K562 (cell line): ENCODE measurements around the gene ICAM3. TPM values are rescaled to one million over a fixed set of nuclear protein-coding genes. Genes with fewer than 3 reads are reported as not detected.

Experiments
- EHMT2 ChIP-seq: fragments of 450-650 bp; IDR thresholded peaks from 2 replicates; pipeline ENCODE4 v1.6.1; 2018; ENCODE audit warnings: antibody characterized with exemption
- NFRKB ChIP-seq: fragments of 450-650 bp; IDR thresholded peaks from 2 replicates; pipeline ENCODE4 v1.6.1; 2016; ENCODE audit warnings: low read depth
- NR2C1 ChIP-seq, 2 experiments: fragments of 450-650 bp; IDR thresholded peaks; 2 replicates each; pipeline ENCODE4 v1.6.1; 2017; ENCODE audit warnings: mild to moderate bottlenecking in 2 of 2, antibody characterized with exemption in 1 of 2, inconsistent platforms in 1 of 2, missing compliant biosample characterization in 1 of 2, missing genetic modification characterization in 1 of 2
- OTX1 ChIP-seq: fragments of 450-650 bp; formaldehyde crosslinking; IDR thresholded peaks from 2 replicates; pipeline ENCODE4 v1.4.0; 2022; ENCODE audit warnings: mild to moderate bottlenecking
- POLR2G ChIP-seq: fragments of 200-400 bp; formaldehyde crosslinking; IDR thresholded peaks from 2 replicates; pipeline ENCODE4 v1.6.1; 2017; ENCODE audit warnings: low read depth, mild to moderate bottlenecking, antibody characterized with exemption, low read length, moderate library complexity
- SMAD4 ChIP-seq: fragments of 250-450 bp; sonication (Bioruptor Pico); conservative IDR thresholded peaks from 2 replicates; pipeline ENCODE4 v1.8.0; 2021; ENCODE audit warnings: inconsistent platforms, mild to moderate bottlenecking, moderate library complexity
- SP1 ChIP-seq: sonication (generic); formaldehyde crosslinking; IDR thresholded peaks from 2 replicates; pipeline ENCODE4 v1.8.1; 2022; ENCODE audit warnings: mild to moderate bottlenecking, missing genetic modification reagents
- SUPT5H ChIP-seq: fragments of 450-650 bp; IDR thresholded peaks from 2 replicates; pipeline ENCODE4 v1.6.1; 2016
- ZHX1 ChIP-seq: fragments of 150-350 bp; conservative IDR thresholded peaks from 2 replicates; pipeline ENCODE4 v1.6.1; 2014; ENCODE audit warnings: low read length
- polyA plus RNA-seq, 8 experiments: library from polyadenylated mRNA; depleted of rRNA in 4 of 8; stranded (reverse) in 5 of 8; unstranded in 3 of 8; fragments of >200 nt; fragmentation: Nextera tagmentation in 2 of 8; fragmentation: Illumina TruSeq in 1 of 8; extraction: Ambion mirVana in 2 of 8; extraction: Trizol in 1 of 8; gene quantifications; 2 replicates each; pipeline versions ENCODE4 v1.2.1 to v1.2.3, GENCODE V29; 2011 to 2014; ENCODE audit warnings: inconsistent platforms in 1 of 8, missing spikeins in 1 of 8
- total RNA-seq, 7 experiments: library from RNA; depleted of rRNA in 6 of 7; stranded (reverse); fragments of >200 nt in 6 of 7; fragmentation: Illumina TruSeq in 2 of 7; extraction: Trizol in 2 of 7; gene quantifications; 2 replicates each; pipeline versions ENCODE4 v1.2.1 to v1.2.3, GENCODE V29; 2011 to 2021; ENCODE audit warnings: low replicate concordance in 1 of 7
- TF ChIP-seq, protein P1 (sequence below): fragments of 250-450 bp; sonication (Bioruptor Pico); IDR thresholded peaks from 2 replicates; pipeline ENCODE4 v1.5.0; 2021
- TF ChIP-seq, protein P2 (sequence below): sonication (generic); formaldehyde crosslinking; IDR thresholded peaks from 2 replicates; pipeline ENCODE4 v1.8.0; 2023; ENCODE audit warnings: mild to moderate bottlenecking, missing genetic modification reagents
- TF ChIP-seq, protein P3 (sequence below): fragments of 450-650 bp; IDR thresholded peaks from 2 replicates; pipeline ENCODE4 v1.6.1; 2018; ENCODE audit not compliant: partially characterized antibody
- TF ChIP-seq, protein P4 (sequence below): fragments of 450-650 bp; IDR thresholded peaks from 2 replicates; pipeline ENCODE4 v1.6.1; 2016; ENCODE audit warnings: borderline replicate concordance

The ICAM3 gene
- total and polyA plus RNA-seq, 9 of the 15 experiments (the other 6 are each of a cell fraction or from before 2014, with no cell fraction given) = 6.5 to 39.5 (median 24.2) TPM

- TF ChIP-seq SP1 (CRISPR knock-in tag) (peak; percentile 87), EHMT2 (no peak), NR2C1 (IDR thresholded peaks at IDR 0.05) (no peak), NR2C1 (tag; IDR thresholded peaks at IDR 0.05) (no peak), ZHX1 (no peak), NFRKB (peak; percentile 69), OTX1 (CRISPR knock-in tag) (peak; percentile 6; the same call in 1 of the 2 replicates), SMAD4 (peak; percentile 46; the same call in 1 of the 2 replicates), SUPT5H (peak; percentile 97), POLR2G (peak; percentile 94)
- TF ChIP-seq, protein P1, sequence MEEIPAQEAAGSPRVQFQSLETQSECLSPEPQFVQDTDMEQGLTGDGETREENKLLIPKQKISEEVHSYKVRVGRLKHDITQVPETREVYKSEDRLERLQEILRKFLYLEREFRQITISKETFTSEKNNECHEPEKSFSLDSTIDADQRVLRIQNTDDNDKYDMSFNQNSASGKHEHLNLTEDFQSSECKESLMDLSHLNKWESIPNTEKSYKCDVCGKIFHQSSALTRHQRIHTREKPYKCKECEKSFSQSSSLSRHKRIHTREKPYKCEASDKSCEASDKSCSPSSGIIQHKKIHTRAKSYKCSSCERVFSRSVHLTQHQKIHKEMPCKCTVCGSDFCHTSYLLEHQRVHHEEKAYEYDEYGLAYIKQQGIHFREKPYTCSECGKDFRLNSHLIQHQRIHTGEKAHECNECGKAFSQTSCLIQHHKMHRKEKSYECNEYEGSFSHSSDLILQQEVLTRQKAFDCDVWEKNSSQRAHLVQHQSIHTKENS (CRISPR knock-in tag) = no peak
- TF ChIP-seq, protein P2, sequence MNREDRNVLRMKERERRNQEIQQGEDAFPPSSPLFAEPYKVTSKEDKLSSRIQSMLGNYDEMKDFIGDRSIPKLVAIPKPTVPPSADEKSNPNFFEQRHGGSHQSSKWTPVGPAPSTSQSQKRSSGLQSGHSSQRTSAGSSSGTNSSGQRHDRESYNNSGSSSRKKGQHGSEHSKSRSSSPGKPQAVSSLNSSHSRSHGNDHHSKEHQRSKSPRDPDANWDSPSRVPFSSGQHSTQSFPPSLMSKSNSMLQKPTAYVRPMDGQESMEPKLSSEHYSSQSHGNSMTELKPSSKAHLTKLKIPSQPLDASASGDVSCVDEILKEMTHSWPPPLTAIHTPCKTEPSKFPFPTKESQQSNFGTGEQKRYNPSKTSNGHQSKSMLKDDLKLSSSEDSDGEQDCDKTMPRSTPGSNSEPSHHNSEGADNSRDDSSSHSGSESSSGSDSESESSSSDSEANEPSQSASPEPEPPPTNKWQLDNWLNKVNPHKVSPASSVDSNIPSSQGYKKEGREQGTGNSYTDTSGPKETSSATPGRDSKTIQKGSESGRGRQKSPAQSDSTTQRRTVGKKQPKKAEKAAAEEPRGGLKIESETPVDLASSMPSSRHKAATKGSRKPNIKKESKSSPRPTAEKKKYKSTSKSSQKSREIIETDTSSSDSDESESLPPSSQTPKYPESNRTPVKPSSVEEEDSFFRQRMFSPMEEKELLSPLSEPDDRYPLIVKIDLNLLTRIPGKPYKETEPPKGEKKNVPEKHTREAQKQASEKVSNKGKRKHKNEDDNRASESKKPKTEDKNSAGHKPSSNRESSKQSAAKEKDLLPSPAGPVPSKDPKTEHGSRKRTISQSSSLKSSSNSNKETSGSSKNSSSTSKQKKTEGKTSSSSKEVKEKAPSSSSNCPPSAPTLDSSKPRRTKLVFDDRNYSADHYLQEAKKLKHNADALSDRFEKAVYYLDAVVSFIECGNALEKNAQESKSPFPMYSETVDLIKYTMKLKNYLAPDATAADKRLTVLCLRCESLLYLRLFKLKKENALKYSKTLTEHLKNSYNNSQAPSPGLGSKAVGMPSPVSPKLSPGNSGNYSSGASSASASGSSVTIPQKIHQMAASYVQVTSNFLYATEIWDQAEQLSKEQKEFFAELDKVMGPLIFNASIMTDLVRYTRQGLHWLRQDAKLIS (CRISPR knock-in tag) = 0 out of 2 replicates have a peak, but pooled peaks have one; percentile 56
- TF ChIP-seq, protein P3, sequence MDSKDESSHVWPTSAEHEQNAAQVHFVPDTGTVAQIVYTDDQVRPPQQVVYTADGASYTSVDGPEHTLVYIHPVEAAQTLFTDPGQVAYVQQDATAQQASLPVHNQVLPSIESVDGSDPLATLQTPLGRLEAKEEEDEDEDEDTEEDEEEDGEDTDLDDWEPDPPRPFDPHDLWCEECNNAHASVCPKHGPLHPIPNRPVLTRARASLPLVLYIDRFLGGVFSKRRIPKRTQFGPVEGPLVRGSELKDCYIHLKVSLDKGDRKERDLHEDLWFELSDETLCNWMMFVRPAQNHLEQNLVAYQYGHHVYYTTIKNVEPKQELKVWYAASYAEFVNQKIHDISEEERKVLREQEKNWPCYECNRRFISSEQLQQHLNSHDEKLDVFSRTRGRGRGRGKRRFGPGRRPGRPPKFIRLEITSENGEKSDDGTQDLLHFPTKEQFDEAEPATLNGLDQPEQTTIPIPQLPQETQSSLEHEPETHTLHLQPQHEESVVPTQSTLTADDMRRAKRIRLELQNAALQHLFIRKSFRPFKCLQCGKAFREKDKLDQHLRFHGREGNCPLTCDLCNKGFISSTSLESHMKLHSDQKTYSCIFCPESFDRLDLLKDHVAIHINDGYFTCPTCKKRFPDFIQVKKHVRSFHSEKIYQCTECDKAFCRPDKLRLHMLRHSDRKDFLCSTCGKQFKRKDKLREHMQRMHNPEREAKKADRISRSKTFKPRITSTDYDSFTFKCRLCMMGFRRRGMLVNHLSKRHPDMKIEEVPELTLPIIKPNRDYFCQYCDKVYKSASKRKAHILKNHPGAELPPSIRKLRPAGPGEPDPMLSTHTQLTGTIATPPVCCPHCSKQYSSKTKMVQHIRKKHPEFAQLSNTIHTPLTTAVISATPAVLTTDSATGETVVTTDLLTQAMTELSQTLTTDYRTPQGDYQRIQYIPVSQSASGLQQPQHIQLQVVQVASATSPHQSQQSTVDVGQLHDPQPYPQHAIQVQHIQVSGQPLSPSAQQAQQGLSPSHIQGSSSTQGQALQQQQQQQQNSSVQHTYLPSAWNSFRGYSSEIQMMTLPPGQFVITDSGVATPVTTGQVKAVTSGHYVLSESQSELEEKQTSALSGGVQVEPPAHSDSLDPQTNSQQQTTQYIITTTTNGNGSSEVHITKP = peak; percentile 97
- TF ChIP-seq, protein P4, sequence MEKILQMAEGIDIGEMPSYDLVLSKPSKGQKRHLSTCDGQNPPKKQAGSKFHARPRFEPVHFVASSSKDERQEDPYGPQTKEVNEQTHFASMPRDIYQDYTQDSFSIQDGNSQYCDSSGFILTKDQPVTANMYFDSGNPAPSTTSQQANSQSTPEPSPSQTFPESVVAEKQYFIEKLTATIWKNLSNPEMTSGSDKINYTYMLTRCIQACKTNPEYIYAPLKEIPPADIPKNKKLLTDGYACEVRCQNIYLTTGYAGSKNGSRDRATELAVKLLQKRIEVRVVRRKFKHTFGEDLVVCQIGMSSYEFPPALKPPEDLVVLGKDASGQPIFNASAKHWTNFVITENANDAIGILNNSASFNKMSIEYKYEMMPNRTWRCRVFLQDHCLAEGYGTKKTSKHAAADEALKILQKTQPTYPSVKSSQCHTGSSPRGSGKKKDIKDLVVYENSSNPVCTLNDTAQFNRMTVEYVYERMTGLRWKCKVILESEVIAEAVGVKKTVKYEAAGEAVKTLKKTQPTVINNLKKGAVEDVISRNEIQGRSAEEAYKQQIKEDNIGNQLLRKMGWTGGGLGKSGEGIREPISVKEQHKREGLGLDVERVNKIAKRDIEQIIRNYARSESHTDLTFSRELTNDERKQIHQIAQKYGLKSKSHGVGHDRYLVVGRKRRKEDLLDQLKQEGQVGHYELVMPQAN = peak; percentile 72
Observed at GRCh38 chr19:10380313-10381102, 41.1 kb upstream of the ICAM3 start, which contains the start of gene TYK2 (continued).
